SK-N-MC (cell line): ENCODE data around the gene LRIG1.

ENCODE experiments used
- EZH2 ChIP-seq: fragments of 200-600 bp; sonication (generic); IDR thresholded peaks from one replicate; pipeline ENCODE4 v1.6.1; 2017; ENCODE audit warnings: antibody characterized with exemption
- POLR2AphosphoS5 ChIP-seq: IDR thresholded peaks from 2 replicates; pipeline ENCODE4 v1.6.1; 2012; ENCODE audit warnings: mild to moderate bottlenecking, low read depth, low read length, borderline replicate concordance

DNA sequence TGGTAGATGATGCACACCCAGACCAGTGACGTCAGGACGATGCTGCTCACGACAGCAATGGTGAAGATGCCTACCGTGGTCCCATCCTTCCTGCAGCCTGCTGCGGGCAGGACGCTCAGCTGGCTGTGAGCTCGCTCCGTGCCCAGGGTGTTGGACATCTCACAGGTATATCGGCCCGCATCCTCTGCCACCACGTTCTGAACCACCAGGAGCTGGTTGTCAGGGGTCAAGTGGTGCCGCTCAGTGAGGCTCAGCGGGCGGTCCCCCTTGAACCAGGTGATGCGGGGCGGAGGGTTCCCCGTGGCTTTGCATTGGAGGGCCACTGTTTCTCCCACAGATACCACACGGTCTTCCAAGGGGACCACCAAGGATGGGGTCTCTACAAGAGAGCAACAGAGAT lies 117.8 kb downstream of the LRIG1 start:
- TF ChIP-seq POLR2AphosphoS5 (no peak), EZH2 (no peak)
